Transverse colon (tissue), 4 donors: ENCODE results near the gene ST6GALNAC5. TPM values are rescaled to one million over a fixed set of nuclear protein-coding genes. Genes with fewer than 3 reads are reported as not detected.

Source experiments
- DNase-seq: peaks from one replicate; pipeline ENCODE4 v3.0.0-alpha.2; 2019
- H3K27ac ChIP-seq, 4 donors: fragments of 200-600 bp; sonication (generic); 2 replicates each; pipeline ENCODE4 v1.5.1; 2016 to 2018; ENCODE audit warnings: inconsistent platforms in 4 of 4
- H3K27me3 ChIP-seq: fragments of 200-600 bp; sonication (generic); 2 replicates; pipeline ENCODE4 v1.5.1; 2017; ENCODE audit warnings: inconsistent platforms
- H3K36me3 ChIP-seq, 4 donors: fragments of 200-600 bp; sonication (generic); 2 replicates each; pipeline ENCODE4 v1.5.1; 2017 to 2019; ENCODE audit warnings: inconsistent platforms in 4 of 4
- H3K4me1 ChIP-seq, 4 donors: fragments of 200-600 bp; sonication (generic); 2 replicates each; pipeline ENCODE4 v1.5.1; 2017 to 2020; ENCODE audit warnings: inconsistent platforms in 4 of 4
- H3K4me3 ChIP-seq, 4 donors: fragments of 200-600 bp; sonication (generic); 1 replicate in 1 of 4; 2 replicates in 3 of 4; pipeline versions ENCODE4 v1.5.1 to v1.6.1; 2017 to 2019; ENCODE audit warnings: inconsistent platforms in 4 of 4
- H3K9me3 ChIP-seq, 2 donors: fragments of 200-600 bp; sonication (generic); 2 replicates each; pipeline ENCODE4 v1.5.1; 2017 to 2019; ENCODE audit warnings: inconsistent platforms in 2 of 2
- CTCF ChIP-seq, 5 experiments: fragments of 200-600 bp in 3 of 5; fragments of 450-650 bp in 2 of 5; sonication (generic) in 3 of 5; IDR thresholded peaks; 1 replicate in 2 of 5; 2 replicates in 3 of 5; pipeline ENCODE4 v1.5.1; 2016 to 2017; ENCODE audit warnings: antibody characterized with exemption in 5 of 5, inconsistent platforms in 3 of 5, mild to moderate bottlenecking in 2 of 5, moderate library complexity in 1 of 5
- EP300 ChIP-seq: sonication (generic); formaldehyde crosslinking; IDR thresholded peaks from one replicate; pipeline ENCODE4 v1.6.1; 2017; ENCODE audit warnings: antibody characterized with exemption, low read depth
- POLR2A ChIP-seq: fragments of 450-650 bp; IDR thresholded peaks from one replicate; pipeline ENCODE4 v1.6.1; 2016; ENCODE audit warnings: antibody characterized with exemption, mild to moderate bottlenecking, moderate library complexity
- POLR2AphosphoS5 ChIP-seq, 3 donors: sonication (generic); formaldehyde crosslinking; IDR thresholded peaks; one replicate each; pipeline ENCODE4 v1.6.1; 2016; ENCODE audit warnings: antibody characterized with exemption in 3 of 3
- WGBS, 2 donors: methylation state at CpG; one replicate each; pipeline ENCODE4 v1.1.5; 2018; ENCODE audit warnings: low coverage in 1 of 2; 5-methylcytosine and 5-hydroxymethylcytosine counted together
- in situ Hi-C, 4 donors: fragments of 200-750 bp; cut with MboI; loops; one replicate each; pipeline versions ENCODE4 v1.15.0 to v1.15.1; 2017; ENCODE audit warnings: low sequenced_read_pairs in 3 of 4, low pct_ligation_motif_present in 1 of 4, low pct_unique_long_range_greater_than_20kb in 1 of 4
- intact Hi-C: fragments of 100-400 bp; cut with DNase I; formaldehyde crosslinking; loops from one replicate; pipeline ENCODE4 v1.15.1; 2023; ENCODE audit warnings: low total_unique reads
- total RNA-seq, 4 donors: library from RNA; depleted of rRNA; stranded (reverse); fragments of >200 nt; gene quantifications; one replicate each; pipeline ENCODE4 v1.1.0, GENCODE V29; 2016

The ST6GALNAC5 gene
- total RNA-seq, 4 donors from 2014 or later, result 0.80 to 12.3 (median 1.9) TPM

- WGBS, 2 donors, result 15 to 29% methylated on average over 3 of the region's 3 CpGs
- no peaks in the 10 kb centered on the region for H3K9me3 ChIP-seq
- intact Hi-C loops (no loop called here), in situ Hi-C loops (no loop called here)
- H3K36me3 ChIP-seq, result no peaks in the 10 kb centered on the region
- no peak overlapping the region for H3K4me3 ChIP-seq
- H3K27ac ChIP-seq, result no peak overlapping the region
- DNase-seq, result no peak
- no peaks in the 10 kb centered on the region for H3K4me1 ChIP-seq
- H3K27me3 ChIP-seq, result no peaks in the 10 kb centered on the region
- TF ChIP-seq POLR2A, result no peak
- TF ChIP-seq POLR2AphosphoS5 (IDR thresholded peaks at IDR 0.05), result no peak
- TF ChIP-seq EP300, result no peak
- no peak for TF ChIP-seq CTCF (IDR thresholded peaks at IDR 0.05)
These were observed 163.9 kb downstream of the ST6GALNAC5 start for GRCh38 chr1:77031106-77031662.

- 50 to 69% methylated on average over 2 of the region's 2 CpGs for WGBS, 2 donors
- TF ChIP-seq CTCF (IDR thresholded peaks at IDR 0.05) (no peak), EP300 (no peak), POLR2AphosphoS5 (IDR thresholded peaks at IDR 0.05) (no peak), POLR2A (no peak)
- intact Hi-C loops, result no loop called here
- H3K27me3 ChIP-seq, result no peaks in the 10 kb centered on the region
- in situ Hi-C loops, result no loop called here
- no peaks in the 10 kb centered on the region for H3K9me3 ChIP-seq
- no peak for DNase-seq
- no peaks in the 10 kb centered on the region for H3K36me3 ChIP-seq
- no peak overlapping the region for H3K4me3 ChIP-seq
- no peaks in the 10 kb centered on the region for H3K4me1 ChIP-seq
- H3K27ac ChIP-seq, result no peak overlapping the region
These were observed 169.3 kb downstream of the ST6GALNAC5 start for GRCh38 chr1:77036560-77036959.

- Histone ChIP-seq H3K27ac (no peak overlapping the region), H3K4me1 (no peaks in the 10 kb centered on the region), H3K4me3 (no peak overlapping the region), H3K36me3 (no peaks in the 10 kb centered on the region), H3K27me3 (no peaks in the 10 kb centered on the region), H3K9me3 (no peaks in the 10 kb centered on the region)
- in situ Hi-C loops (no loop called here), intact Hi-C loops (no loop called here)
- DNase-seq, result no peak
- TF ChIP-seq CTCF (IDR thresholded peaks at IDR 0.05) (no peak), POLR2AphosphoS5 (IDR thresholded peaks at IDR 0.05) (no peak), POLR2A (no peak), EP300 (no peak)
These were observed 169.8 kb downstream of the ST6GALNAC5 start for GRCh38 chr1:77037038-77037437.

GRCh38 chr1:77038000-77038399, 170.7 kb downstream of the ST6GALNAC5 start:
- Histone ChIP-seq H3K36me3 (no peaks in the 10 kb centered on the region), H3K4me1 (no peaks in the 10 kb centered on the region), H3K4me3 (no peak overlapping the region), H3K9me3 (no peaks in the 10 kb centered on the region), H3K27ac (no peak overlapping the region), H3K27me3 (no peaks in the 10 kb centered on the region)
- 25 to 41% methylated on average over 1 of the region's 1 CpG for WGBS, 2 donors
- intact Hi-C loops, result no loop called here
- TF ChIP-seq POLR2AphosphoS5 (IDR thresholded peaks at IDR 0.05) (no peak), CTCF (IDR thresholded peaks at IDR 0.05) (no peak), EP300 (no peak), POLR2A (no peak)
- in situ Hi-C loops, result no loop called here
- DNase-seq, result no peak
